ENCODE measurements around the gene DGKQ. TPM values are rescaled to one million over a fixed set of nuclear protein-coding genes. Genes with fewer than 3 reads are reported as not detected.

The DGKQ gene
- total and polyA plus RNA-seq, 10 donors: 6.3 to 26.3 (median 16.1) TPM

DNA sequence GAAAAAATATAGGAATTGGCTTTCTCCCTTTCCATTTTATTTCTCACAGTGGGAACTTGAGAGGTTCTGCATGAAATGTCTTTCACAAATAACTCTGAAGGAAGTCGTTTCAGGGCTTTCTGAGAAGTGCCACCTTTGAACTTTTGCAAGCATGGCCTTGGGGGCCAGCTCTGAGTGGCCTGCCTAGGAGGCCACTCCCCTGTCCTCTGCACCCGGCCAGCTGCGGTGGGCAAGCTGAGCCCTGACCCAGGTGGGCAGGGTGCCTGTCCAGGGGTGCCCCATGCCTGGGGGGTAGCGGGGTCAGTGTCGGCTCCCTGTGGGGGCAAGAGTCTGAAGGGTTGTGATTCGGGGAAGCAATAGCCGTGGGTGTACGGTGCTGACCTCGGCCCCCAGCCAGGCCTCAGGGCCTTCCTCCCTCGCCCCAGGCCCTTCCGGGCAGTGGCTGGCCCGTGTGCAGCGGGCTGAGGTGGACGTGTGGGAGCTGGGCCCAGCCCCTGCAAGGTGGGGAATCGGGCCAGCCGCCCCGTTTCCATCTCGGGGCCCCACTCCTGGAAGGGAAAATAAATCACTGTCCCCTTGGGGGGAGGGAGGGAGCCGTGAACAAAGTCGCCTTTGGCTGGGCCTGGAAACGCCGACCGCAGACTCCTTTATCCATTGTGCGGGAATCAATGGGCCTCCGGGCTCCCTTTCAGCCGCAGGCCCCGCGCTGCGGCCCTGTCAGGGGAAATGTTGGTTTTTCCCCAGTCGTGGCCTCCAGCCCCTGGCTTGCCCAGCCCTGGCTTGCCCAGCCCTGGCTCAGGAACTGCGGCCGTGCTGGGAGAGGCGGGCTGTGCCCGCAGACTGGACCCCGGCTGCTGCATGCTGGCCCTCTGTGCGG is 41.2 kb upstream of the DGKQ start:
- no peak for DNase-seq
- no peak overlapping the region for H3K4me3 ChIP-seq
- intact Hi-C loops (cut with DNase I; ENCODE audit: low total_unique reads): no loop called here
- H3K36me3 ChIP-seq: no peaks in the 10 kb centered on the region
- peaks cover 8 to 63% (median 44%) of the 10 kb centered on the region in 6 donors for H3K4me1 ChIP-seq
- no peaks in the 10 kb centered on the region for H3K9me3 ChIP-seq
- WGBS, 5 donors: 61 to 84% (median 77%) methylated on average over 3 to 36 of the region's 36 CpGs
- peak overlapping the region in 5 of 8 donors; percentile 32 to 60 (median 46) for H3K27ac ChIP-seq
- H3K27me3 ChIP-seq (replicated peaks in 1 of 7): peaks cover 0 to 27% (median 0%) of the 10 kb centered on the region in 7 donors
- TF ChIP-seq, protein P1, sequence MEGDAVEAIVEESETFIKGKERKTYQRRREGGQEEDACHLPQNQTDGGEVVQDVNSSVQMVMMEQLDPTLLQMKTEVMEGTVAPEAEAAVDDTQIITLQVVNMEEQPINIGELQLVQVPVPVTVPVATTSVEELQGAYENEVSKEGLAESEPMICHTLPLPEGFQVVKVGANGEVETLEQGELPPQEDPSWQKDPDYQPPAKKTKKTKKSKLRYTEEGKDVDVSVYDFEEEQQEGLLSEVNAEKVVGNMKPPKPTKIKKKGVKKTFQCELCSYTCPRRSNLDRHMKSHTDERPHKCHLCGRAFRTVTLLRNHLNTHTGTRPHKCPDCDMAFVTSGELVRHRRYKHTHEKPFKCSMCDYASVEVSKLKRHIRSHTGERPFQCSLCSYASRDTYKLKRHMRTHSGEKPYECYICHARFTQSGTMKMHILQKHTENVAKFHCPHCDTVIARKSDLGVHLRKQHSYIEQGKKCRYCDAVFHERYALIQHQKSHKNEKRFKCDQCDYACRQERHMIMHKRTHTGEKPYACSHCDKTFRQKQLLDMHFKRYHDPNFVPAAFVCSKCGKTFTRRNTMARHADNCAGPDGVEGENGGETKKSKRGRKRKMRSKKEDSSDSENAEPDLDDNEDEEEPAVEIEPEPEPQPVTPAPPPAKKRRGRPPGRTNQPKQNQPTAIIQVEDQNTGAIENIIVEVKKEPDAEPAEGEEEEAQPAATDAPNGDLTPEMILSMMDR (IDR thresholded peaks at IDR 0.05 in 8 of 11, conservative IDR thresholded peaks at IDR 0.05 in 3 of 11): no peak
- TF ChIP-seq POLR2AphosphoS5 (IDR thresholded peaks at IDR 0.05) (peak in 1 of 3 donors; percentile 34), POLR2A (IDR thresholded peaks at IDR 0.05) (no peak)

DNA sequence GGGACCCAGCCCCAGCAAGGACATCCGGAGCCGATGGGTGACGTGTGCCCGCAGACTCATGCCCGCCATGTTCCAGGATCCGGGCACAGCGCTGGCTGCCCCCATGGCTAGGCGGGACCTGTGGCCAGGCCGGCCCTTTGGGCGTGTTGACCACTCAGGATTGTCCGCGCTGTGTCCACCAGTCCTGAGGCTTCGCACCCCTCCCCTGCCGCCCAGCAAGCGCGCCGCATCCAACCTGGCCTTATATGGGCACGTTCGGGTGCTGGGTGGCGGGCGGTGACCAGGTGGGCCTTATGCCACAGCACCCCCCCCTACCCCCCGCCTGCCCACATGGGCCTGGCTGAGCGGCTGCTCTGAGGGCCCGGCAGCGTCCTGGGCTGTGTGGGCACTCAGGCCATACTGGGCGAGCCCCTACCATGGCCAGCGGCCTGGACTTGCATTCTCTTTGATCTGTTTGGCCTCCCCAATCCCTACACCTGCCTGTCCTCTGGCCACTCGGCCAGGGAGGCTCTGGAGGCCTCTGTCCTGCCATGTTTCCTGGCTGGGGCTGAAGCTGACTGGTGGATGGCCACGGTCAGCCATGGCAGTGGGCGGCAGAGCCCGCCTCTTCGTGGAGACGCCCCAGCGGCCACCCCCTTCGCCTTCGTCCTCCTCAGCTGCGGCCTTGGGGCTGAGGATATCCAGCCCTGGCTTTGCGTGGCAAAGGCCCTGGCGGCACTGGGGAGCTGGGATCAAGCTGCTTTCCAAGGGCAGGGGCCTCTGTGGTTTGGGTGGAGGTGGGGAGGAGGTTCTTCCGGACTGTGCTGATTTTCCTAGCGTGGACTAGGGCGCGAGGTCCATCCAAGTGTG is 40.1 kb upstream of the DGKQ start:
- H3K4me3 ChIP-seq: peak overlapping the region in 1 of 8 donors; percentile 91
- TF ChIP-seq POLR2A (IDR thresholded peaks at IDR 0.05) (no peak), POLR2AphosphoS5 (IDR thresholded peaks at IDR 0.05) (peak in 2 of 3 donors; percentile 41 to 47)
- no peak for DNase-seq
- H3K27me3 ChIP-seq (replicated peaks in 1 of 7): peaks cover 0 to 35% (median 4%) of the 10 kb centered on the region in 7 donors
- 66 to 92% (median 91%) methylated on average over 23 to 43 of the region's 43 CpGs for WGBS, 5 donors
- no peaks in the 10 kb centered on the region for H3K36me3 ChIP-seq
- no peaks in the 10 kb centered on the region for H3K9me3 ChIP-seq
- intact Hi-C loops (cut with DNase I; ENCODE audit: low total_unique reads): no loop called here
- peak overlapping the region in 6 of 8 donors; percentile 32 to 92 (median 52) for H3K27ac ChIP-seq
- H3K4me1 ChIP-seq: peaks cover 8 to 72% (median 53%) of the 10 kb centered on the region in 6 donors

DNA sequence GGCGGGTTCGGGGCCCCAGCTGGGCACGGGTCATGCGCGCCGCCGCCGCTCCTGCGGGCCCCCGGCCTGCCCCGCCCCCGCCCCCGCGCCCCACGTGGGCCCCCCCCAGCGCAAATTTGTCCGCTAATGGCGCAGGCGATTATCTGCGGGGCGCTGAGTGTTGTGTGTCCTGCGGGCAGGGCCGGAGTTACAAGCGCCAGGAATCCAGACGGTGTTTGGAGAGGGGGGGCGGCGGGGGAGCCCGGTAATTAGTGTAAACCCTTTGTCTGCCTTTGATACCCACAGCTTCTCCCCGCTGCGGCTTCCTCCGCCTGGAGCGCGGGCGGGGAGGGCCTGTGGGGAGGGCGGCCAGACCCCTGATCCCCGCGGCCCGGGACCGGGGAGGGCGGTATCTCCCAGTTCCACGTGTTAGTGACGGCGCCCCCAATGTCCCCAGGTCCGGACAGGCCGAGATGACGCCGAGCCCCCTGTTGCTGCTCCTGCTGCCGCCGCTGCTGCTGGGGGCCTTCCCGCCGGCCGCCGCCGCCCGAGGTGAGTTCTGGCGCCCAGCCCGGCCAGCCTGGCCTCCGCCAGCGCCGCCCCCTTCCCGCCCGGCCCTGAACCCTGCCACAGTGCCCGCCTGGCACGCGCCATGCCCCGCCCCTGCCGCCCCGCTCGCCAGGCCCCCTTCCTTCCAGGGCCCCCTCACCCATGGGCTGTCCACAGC is 38.8 kb upstream of the DGKQ start:
- peaks cover 8 to 72% (median 54%) of the 10 kb centered on the region in 6 donors for H3K4me1 ChIP-seq
- H3K9me3 ChIP-seq: no peaks in the 10 kb centered on the region
- H3K27ac ChIP-seq: peak overlapping the region in 6 of 8 donors; percentile 37 to 92 (median 60)
- WGBS, 5 donors: 1 to 2% (median 1%) methylated on average over 27 to 69 of the region's 69 CpGs
- H3K4me3 ChIP-seq: peak overlapping the region; percentile 37 to 91 (median 48)
- no peaks in the 10 kb centered on the region for H3K36me3 ChIP-seq
- intact Hi-C loops (cut with DNase I; ENCODE audit: low total_unique reads): no loop called here
- peak; percentile 87 for DNase-seq
- peaks cover 0 to 46% (median 7%) of the 10 kb centered on the region in 7 donors for H3K27me3 ChIP-seq (replicated peaks in 1 of 7)
- TF ChIP-seq, protein P1 (IDR thresholded peaks at IDR 0.05 in 8 of 11, conservative IDR thresholded peaks at IDR 0.05 in 3 of 11): no peak
- TF ChIP-seq POLR2AphosphoS5 (IDR thresholded peaks at IDR 0.05): peak in 2 of 3 donors; percentile 46 to 50

DNA sequence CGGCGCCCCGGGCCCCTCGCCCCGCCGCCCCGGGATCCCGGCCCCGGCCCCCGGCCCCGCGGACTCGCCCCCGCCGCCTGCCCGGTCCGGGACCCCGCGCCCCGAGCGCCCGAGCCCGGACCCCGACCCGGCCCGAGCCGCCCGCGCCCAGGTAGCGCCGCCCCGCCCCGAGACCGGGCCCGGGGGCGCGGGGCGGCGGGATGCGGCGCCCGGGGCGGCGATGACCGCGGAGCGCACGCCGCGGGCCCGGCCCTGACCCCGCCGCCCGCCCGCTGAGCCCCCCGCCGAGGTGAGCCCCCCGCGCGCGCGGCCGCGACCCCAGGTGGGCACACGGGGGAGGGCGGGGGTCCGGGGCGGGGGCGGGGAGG is 38.3 kb upstream of the DGKQ start:
- intact Hi-C loops (cut with DNase I; ENCODE audit: low total_unique reads): no loop called here
- H3K9me3 ChIP-seq: peaks cover 0 to 5% (median 0%) of the 10 kb centered on the region in 8 donors
- no peaks in the 10 kb centered on the region for H3K36me3 ChIP-seq
- H3K27me3 ChIP-seq (replicated peaks in 1 of 7): peaks cover 0 to 52% (median 10%) of the 10 kb centered on the region in 7 donors
- peaks cover 8 to 68% (median 54%) of the 10 kb centered on the region in 6 donors for H3K4me1 ChIP-seq
- H3K4me3 ChIP-seq: peak overlapping the region in 6 of 8 donors; percentile 37 to 91 (median 78)
- peak overlapping the region in 2 of 8 donors; percentile 81 to 92 for H3K27ac ChIP-seq
- WGBS, 5 donors: 0 to 1% (median 0%) methylated on average over 3 to 69 of the region's 69 CpGs; no CpG with 5 or more reads in 2 of the 5 donors
- DNase-seq: no peak
- TF ChIP-seq POLR2A (IDR thresholded peaks at IDR 0.05) (no peak), POLR2AphosphoS5 (IDR thresholded peaks at IDR 0.05) (no peak)
- TF ChIP-seq, protein P1 (IDR thresholded peaks at IDR 0.05 in 8 of 11, conservative IDR thresholded peaks at IDR 0.05 in 3 of 11): no peak

Data from spleen (tissue), 11 donors.